Mononuclear cell (primary cell): ENCODE measurements around the gene CDR2L. TPM values are rescaled to one million over a fixed set of nuclear protein-coding genes. Genes with fewer than 3 reads are reported as not detected.

Experiments used
- H3K27me3 ChIP-seq: 2 replicates; pipeline ENCODE4 v1.6.0; 2011; ENCODE audit warnings: low read length, control low read depth; ENCODE audit not compliant: insufficient read depth
- H3K4me1 ChIP-seq: 2 replicates; pipeline ENCODE4 v1.5.1; 2011; ENCODE audit warnings: mild to moderate bottlenecking, low read length, control low read depth; ENCODE audit not compliant: insufficient read depth
- H3K4me3 ChIP-seq: 2 replicates; pipeline ENCODE4 v1.5.1; 2011; ENCODE audit warnings: mild to moderate bottlenecking, low read length, moderate library complexity
- H3K9me3 ChIP-seq: 2 replicates; pipeline ENCODE4 v1.5.1; 2011; ENCODE audit warnings: low read depth, mild to moderate bottlenecking, control low read depth, low read length
- total RNA-seq: library from RNA; depleted of rRNA; stranded (reverse); fragments of >200 nt; gene quantifications from one replicate; pipeline ENCODE4 v1.2.3, GENCODE V29; 2012

CDR2L gene
- total RNA-seq, 1 donor: 0.31 TPM

- H3K9me3 ChIP-seq: no peaks in the 10 kb centered on the region
- H3K27me3 ChIP-seq: no peaks in the 10 kb centered on the region
- H3K4me3 ChIP-seq: peak overlapping the region; percentile 92
- peaks cover 25% of the 10 kb centered on the region for H3K4me1 ChIP-seq
Observed at GRCh38 chr17:75048249-75048878, 60.9 kb downstream of the CDR2L start.

- Histone ChIP-seq H3K4me1 (peaks cover 25% of the 10 kb centered on the region), H3K27me3 (no peaks in the 10 kb centered on the region), H3K9me3 (no peaks in the 10 kb centered on the region), H3K4me3 (no peak overlapping the region)
Observed at GRCh38 chr17:75049057-75049456, 61.6 kb downstream of the CDR2L start.

- no peak overlapping the region for H3K4me3 ChIP-seq
- no peaks in the 10 kb centered on the region for H3K9me3 ChIP-seq
- no peaks in the 10 kb centered on the region for H3K27me3 ChIP-seq
- peaks cover 25% of the 10 kb centered on the region for H3K4me1 ChIP-seq
Observed at GRCh38 chr17:75049706-75050105, 62.3 kb downstream of the CDR2L start.

GRCh38 chr17:75051941-75052340, 64.5 kb downstream of the CDR2L start:
- Histone ChIP-seq H3K9me3 (no peaks in the 10 kb centered on the region), H3K4me3 (no peak overlapping the region)

More at GRCh38 chr17:75051941-75052340, 64.5 kb downstream of the CDR2L start:
- Histone ChIP-seq H3K4me1 (peaks cover 18% of the 10 kb centered on the region), H3K27me3 (no peaks in the 10 kb centered on the region)

Other genes with a start within 250 kb of the CDR2L start
- gene NHERF1, start 239.0 kb upstream of the CDR2L start, total RNA-seq: 62.9 TPM
- 14.9 TPM for gene NAT9, start 211.3 kb upstream of the CDR2L start, total RNA-seq
- gene GRIN2C, start 127.7 kb upstream of the CDR2L start, total RNA-seq: not detected
- gene FDXR, start 114.6 kb upstream of the CDR2L start, total RNA-seq: 1.3 TPM
- gene FADS6, start 94.0 kb upstream of the CDR2L start, total RNA-seq: not detected
- not detected for gene USH1G, start 64.4 kb upstream of the CDR2L start, total RNA-seq
- not detected for gene OTOP2, start 63.4 kb upstream of the CDR2L start, total RNA-seq
- gene OTOP3, start 51.7 kb upstream of the CDR2L start, total RNA-seq: not detected
- gene HID1, start 14.9 kb upstream of the CDR2L start, total RNA-seq: 3.1 TPM
- gene MRPL58, start 25.0 kb downstream of the CDR2L start, total RNA-seq: 8.6 TPM
- gene ATP5PD, start 59.3 kb downstream of the CDR2L start, total RNA-seq: 150 TPM
- 18.6 TPM for gene KCTD2, start 59.6 kb downstream of the CDR2L start, total RNA-seq
- 13.0 TPM for gene SLC16A5, start 100.3 kb downstream of the CDR2L start, total RNA-seq
- gene ARMC7, start 122.3 kb downstream of the CDR2L start, total RNA-seq: 1.4 TPM
- 24.3 TPM for gene NT5C, start 144.1 kb downstream of the CDR2L start, total RNA-seq
- gene JPT1, start 166.9 kb downstream of the CDR2L start, total RNA-seq: 33.5 TPM
- 64.4 TPM for gene SUMO2, start 195.3 kb downstream of the CDR2L start, total RNA-seq
- 25.6 TPM for gene NUP85, start 218.0 kb downstream of the CDR2L start, total RNA-seq